Right lobe of liver (tissue), 4 donors: Measurements from ENCODE around the gene PPM1N.

Experiments
- POLR2A ChIP-seq: fragments of 450-650 bp; IDR thresholded peaks from one replicate; pipeline ENCODE4 v1.6.1; 2017; ENCODE audit warnings: antibody characterized with exemption, mild to moderate bottlenecking
- TF ChIP-seq, protein P1 (sequence below), 4 donors: fragments of 200-600 bp in 3 of 4; fragments of 450-650 bp in 1 of 4; IDR thresholded peaks; one replicate each; pipeline versions ENCODE4 v1.5.1 to v1.8.0; 2016 to 2022; ENCODE audit warnings: antibody characterized with exemption in 4 of 4, mild to moderate bottlenecking in 2 of 4
- donor health status: DM: no; HTN: no; CAD: no.
- donor health status: DM: no; HTN: no; CAD: no.
- donor health status: DM: no; HTN: yes; CAD: no.

DNA sequence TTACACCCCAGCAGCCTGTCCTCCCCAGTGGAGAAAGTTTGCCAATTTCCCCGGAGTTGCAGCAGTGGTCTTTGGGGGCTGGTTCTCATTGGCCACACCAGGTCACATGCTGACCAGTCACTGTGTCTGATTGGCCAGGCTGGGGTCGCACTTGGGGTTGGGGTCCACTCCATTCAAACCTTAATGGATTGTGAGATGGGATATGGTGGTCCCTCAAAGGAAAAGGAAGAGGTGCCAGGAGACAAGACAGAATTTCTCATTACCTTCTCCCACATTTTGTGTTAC, 3.4 kb downstream of the PPM1N start:
- TF ChIP-seq, protein P1, sequence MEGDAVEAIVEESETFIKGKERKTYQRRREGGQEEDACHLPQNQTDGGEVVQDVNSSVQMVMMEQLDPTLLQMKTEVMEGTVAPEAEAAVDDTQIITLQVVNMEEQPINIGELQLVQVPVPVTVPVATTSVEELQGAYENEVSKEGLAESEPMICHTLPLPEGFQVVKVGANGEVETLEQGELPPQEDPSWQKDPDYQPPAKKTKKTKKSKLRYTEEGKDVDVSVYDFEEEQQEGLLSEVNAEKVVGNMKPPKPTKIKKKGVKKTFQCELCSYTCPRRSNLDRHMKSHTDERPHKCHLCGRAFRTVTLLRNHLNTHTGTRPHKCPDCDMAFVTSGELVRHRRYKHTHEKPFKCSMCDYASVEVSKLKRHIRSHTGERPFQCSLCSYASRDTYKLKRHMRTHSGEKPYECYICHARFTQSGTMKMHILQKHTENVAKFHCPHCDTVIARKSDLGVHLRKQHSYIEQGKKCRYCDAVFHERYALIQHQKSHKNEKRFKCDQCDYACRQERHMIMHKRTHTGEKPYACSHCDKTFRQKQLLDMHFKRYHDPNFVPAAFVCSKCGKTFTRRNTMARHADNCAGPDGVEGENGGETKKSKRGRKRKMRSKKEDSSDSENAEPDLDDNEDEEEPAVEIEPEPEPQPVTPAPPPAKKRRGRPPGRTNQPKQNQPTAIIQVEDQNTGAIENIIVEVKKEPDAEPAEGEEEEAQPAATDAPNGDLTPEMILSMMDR (IDR thresholded peaks at IDR 0.05) = no peak
- no peak for TF ChIP-seq POLR2A
